Stimulated activated CD8-positive, alpha-beta memory T cell treated with anti-CD3 and anti-CD28 coated beads, Interleukin-7, amount 100 ng/mL, for 48 hours (primary cell): ENCODE data around the gene NKD1.

Experiments used
- DNase-seq, 2 donors: peaks; one replicate each; pipeline ENCODE4 v3.0.0-alpha.2; 2020; ENCODE audit warnings: low read depth in 1 of 2; ENCODE audit errors: extremely low read depth in 1 of 2

The NKD1 gene

DNA sequence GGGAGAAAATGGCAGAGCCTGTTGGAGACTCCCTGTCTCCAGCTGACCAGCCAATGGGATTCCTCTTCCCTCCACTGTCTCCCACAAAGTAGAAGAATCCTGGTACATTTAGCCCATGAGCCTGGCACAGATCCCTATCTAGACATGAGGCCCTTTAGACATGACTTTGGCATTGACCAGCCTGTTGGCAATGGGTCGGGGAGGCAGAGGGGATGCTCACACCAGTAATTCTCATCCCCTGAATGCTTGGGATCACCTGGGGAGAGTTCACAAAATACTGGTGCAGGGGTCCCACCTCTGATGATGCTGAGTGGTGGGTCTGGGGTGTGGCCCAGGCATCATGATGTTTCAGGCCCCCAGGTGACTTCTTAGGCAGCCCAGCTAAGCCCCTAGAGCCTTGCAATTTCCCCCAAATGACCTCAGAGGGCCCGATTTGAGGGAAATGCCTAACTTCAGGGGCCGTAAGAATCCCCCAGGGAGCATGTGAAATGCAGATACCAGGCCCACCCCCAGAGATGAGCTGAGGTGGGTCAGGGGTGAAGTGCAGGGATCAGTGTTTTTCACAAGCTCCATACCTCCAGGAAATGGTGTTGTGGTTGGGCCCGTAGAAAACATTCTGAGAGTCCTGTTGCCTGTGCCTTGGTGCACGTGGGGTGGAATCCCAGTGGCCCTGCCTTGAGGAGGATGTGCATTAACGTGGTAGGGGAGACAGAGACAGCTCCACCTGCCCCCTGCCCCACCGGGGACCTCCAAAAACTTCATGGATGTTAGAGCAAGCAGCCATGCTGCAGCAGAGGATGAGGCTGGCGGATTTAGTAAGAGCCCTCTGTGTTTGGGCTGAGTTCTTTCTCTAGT is 90.8 kb downstream of the NKD1 start:
- no peak for DNase-seq

DNA sequence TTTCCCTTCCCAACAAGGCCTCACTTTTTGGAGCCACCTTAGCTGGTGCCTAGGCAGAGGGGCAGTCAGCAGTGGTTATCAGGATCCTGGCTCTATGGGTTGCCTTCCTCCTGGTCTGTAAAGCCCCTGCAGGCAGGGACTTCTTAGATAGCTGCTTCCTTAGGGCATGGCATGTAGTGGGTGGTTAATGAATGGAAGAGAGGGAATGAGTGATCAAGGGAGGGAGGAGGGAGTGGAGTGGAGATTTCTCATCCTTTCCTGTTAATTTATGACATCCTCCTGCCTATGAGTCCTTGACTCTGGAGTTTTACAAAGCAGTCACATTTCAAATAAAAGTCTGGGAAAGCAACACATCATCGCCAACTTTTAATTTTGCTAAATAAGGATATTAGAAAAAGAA is 92.2 kb downstream of the NKD1 start:
- DNase-seq, result no peak

DNA sequence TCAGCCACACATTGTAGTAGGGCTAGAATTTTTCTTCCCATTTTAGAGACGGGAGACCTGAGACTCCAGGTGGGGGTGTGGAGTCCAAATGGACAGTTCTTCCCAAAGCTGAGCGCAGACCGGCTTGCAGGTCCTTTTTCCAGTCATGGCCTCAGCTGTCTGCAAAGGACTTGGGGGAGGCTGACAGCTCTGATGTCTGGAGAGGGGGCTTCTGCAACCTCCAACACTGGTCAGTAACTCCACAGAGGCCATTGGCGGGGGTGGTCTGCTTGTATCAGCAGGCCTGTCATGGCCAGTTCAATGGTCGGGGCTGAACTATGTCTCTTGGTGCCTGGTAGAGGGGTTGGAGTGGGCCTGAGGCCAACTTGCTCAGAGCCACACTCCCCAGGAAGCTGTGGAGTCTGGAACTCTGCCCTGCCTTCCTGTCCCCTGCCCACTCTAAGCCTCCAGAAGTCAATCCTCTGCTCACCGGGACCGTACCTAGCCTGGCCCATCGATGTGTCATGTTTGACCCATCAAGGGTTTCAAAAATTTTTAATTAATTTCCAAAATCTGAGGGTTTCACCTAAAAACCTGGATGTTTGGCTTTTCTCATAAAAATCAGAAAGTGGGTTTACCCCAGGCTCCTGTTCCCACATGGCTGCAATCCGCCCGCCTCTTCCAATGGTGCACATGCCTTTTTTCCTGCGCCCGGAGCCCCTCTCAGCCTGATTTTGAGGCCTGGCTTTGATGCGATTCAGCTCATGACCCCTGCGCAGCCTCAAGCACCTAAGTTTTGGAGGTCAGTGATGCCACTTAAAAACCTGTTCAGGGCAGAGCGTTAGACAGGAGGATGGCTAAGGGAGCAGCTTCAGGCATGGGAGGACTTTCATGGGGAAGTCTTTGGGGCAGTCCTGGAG is 93.0 kb downstream of the NKD1 start:
- no peak for DNase-seq

DNA sequence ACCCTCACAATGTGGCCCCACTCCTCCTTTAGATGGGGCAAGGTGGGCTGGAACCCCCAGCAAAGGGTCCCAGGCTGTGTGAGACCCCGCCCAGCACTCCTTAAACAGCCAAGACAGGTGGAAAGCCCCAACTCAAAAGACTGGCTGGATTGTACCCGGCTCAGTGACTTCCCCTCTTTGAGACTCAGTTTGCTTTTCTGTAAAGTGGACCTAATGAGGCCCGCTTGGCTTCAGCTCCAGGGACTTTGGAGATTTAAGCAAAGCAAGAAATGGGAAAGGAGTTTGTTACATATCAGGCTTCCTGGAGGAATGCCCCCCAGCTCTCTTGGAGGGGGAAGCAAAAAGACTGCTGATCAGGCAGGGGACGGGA is 93.6 kb downstream of the NKD1 start:
- no peak for DNase-seq

DNA sequence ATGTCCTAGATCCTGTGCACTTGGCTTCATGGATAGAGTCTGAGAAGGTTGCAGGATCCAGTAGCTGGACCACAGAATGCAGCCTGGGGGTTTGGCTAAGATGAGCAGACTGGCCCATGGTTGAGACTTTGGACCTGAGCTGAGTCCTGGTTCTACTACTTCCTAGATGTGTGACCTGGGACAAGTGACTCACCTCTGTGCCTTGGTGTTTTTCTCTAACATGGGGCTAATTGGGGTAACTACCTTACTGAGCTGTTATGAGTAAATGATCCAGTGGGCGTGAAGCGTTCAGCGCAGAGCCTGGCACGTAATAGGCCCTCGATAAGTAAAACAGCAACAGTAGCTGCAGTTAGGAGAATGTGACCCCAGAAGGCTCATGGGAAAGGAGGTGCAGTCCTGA is 94.2 kb downstream of the NKD1 start:
- no peak for DNase-seq

DNA sequence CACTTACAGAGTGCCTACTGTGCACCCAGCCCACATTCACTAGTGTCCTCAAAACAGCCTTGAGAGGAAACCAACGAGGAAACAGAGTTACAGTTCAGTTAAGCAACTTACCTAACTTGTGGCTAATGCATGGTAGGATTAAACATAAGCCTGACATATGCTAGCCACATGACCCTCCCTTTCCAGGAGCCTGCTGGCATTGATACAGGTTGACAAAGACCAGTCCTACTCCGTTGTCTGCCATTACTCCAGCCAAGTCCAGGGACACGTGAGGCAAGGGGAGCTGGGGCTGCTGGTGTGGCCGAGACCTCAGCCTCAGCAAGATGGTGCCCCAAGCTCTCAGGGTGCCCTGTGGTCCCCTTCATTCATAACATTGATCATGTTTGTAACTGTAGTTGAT is 95.0 kb downstream of the NKD1 start:
- DNase-seq, result no peak

DNA sequence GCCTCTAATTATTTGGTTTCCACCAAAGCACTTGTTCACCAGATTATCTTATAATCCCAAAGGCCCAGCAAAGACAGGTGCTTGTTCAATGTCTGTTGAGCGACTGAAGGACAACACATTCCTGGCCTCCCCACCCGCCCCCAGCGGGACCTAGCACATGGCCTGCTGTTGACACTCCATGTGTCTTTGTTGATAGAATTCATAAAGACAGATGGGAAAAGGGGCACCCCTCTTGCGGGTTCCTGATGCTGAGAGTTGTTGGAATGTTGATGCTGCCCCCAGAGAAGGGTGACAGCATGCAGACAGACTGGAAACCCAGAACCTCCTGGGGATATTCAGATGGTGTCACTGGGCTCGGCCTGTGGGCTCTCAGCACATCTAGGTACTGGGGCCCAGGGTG is 96.0 kb downstream of the NKD1 start:
- no peak for DNase-seq

DNA sequence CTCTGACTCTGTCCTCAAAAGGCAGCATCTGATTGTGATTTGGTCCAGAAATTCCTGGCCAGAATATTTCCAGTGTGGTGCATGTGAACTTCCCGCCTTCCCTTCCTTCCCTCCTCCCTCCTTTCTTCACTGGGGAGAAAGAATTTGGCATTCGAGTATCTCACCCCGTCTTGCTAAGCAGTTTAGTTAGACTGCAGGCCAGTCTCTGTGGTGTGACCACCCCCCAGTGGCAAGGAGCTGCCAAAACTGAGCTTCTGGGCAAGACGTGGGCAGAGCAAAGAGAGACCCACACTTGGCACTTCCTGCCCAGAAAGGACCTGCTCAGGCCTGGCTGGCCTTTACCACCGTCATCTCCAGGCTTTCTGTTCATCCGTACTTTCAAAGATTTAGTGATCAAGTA is 96.5 kb downstream of the NKD1 start:
- no peak for DNase-seq

DNA sequence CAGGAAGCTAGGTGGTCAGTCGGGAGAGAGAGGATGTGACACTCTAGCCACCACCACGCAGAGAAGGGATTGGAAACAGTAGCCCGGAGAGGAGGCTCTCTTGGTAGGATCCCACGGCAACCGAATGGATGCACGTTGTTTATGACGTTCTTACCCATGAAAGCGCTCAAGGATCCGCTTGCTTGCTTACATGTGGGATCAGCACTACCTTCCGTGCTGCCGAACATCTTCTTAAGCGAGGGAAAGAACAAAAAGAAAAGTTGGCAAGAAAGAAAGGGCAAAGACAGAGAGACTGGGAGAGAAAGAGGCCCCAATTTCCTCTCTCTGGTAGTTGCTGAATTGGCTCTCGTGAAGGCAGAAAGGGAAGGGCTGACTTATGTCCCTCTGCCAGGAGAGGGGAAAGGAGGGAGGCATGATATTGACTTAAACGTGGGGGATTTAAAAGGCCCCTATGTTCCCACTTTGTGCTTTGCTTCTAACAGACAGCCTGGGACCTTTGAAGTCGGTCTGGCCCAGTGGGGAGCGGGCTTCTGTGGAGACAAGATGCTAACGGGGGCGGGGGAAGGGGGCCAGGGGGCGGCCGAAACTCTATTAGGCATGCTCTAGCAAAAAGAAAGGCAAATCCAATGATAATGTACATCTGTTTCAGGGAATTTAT is 97.5 kb downstream of the NKD1 start:
- DNase-seq, result no peak

DNA sequence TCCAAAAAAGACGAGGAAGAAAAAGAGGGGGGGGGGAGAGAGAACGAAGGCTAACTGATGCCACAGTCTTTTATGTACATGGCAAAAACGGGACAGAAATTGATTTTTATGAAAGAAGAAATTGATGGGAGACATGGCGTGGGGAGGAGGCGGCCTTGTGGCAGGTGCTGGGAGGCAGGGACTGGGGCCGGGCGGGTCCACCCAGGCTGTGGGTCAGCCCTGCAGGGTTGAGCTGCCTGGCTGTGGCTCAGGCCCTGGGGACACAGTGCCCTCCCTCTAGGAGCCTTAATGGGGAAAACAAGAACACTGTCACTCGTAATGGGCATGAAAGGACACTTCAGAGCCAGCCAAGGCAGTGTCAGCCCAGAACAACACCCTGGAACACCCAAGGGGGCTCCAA is 98.1 kb downstream of the NKD1 start:
- DNase-seq, result no peak

DNA sequence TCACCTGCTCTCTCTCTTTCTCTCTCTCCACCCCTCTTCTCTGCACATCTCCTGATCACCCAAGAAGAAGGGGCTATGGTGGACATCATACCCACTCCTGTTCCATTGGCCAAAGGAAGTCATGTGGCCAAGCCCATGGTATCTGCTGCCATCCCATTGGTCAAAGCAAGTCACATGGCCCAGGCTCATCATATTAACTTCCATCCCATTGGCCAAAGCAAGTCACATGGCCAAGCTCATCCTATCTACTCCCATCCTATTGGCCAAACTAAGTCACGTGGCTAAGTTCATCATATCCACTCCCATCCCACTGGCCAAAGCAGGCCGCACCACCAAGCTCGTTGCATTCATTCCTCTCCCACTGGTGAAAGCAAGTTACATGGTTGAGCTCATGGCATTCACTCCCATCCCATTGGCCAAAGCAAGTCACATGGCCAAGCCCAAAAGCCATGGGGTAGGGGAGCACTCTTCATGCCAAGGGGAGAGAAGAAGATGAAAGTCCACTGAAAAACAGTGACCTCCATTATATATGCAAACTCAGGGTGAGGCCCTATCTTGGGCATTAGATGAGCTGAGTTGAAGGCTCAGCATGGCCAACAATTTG is 103.7 kb downstream of the NKD1 start:
- DNase-seq, result no peak

DNA sequence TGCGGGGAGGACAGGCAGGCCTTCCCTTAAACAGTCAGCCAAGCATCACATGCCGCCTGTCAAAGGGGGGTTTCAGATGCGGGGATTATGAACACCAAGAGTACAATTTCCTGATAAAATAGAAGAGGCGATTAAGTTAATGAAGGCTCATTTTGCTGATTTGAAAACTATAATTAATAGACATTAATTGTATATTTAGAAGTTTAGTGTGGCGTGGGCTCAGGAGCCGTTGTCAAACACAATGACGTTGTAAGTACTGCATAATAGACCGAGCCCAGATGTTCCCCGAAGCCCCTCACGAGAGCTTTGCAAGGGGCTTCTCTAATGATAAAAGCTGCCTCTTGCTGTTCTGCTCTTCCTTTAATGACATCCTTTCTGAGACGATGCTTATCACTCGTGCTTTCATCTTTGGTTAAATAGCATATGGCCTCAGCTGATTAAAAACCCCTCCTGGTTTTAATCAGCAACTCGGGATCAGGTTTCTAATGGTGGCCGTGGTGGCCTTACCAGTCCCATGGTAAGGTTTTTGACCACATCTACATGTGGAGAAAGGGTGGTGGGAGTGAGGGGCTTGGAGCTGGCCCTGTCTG is 104.7 kb downstream of the NKD1 start:
- no peak for DNase-seq

DNA sequence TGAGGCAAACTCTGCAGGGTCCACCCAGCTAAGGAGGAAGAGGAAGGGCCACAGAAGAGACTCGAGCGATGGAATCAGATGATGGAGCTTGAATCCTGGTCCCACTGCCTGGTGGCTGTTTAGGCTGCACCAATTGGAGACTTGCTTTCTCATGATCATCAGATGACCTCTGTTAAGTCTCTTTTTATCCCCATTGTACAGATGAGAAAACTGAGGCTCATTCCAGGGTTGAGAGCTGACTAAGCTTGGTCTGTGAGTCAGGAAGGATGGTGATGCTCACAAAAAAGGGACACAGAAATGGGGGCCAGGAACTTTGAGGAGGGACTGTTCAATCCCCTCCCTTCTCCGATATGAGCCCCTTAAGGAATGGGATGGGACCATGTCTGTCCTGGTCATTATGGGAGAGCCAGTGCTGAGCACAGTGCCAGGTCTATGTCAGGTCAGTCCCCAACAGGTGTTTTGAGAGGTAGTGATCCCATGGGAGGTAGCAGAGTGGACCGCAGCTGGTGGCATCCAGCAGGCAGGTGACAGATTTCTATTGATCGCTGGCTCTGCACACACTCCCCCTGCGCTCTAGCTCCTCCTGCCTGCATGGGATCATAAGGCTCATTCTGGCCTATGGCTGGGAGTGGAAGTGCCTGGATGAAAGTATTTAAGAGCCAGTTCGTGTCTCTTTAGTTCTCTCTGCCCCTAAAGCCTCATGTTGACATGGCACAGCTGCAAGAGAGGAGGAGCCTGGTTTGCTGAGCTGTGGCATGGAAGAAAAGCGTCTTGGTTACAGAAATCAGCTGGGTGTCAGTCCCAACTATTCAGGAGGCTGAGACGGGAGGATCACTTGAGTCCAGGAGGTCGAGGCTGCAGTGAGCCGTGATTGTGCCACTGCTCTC is 105.7 kb downstream of the NKD1 start:
- no peak for DNase-seq

DNA sequence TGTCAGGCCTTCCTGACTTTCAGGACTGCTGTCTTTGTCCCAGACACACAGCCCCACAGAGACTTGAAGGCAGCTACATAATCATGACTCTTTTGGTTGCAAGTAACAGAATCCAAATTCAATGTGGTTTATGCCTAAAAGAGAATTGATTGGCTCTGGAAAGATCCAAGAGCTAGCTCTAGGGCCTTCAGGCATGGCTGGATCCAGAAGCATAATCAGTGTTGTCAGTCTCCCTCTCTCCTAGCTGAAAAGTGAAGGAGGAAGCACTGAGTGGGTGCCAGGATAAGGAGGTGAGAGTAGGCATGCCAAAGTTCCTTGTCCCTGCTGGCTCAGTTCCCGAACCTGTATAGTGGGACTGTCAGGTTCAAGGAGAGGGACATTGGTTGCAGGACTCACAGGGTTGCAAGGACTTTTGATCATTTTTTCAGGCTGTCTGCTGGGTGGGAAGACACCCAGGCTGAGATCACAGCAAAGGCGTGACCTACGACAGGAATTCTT is 107.4 kb downstream of the NKD1 start:
- DNase-seq, result no peak

DNA sequence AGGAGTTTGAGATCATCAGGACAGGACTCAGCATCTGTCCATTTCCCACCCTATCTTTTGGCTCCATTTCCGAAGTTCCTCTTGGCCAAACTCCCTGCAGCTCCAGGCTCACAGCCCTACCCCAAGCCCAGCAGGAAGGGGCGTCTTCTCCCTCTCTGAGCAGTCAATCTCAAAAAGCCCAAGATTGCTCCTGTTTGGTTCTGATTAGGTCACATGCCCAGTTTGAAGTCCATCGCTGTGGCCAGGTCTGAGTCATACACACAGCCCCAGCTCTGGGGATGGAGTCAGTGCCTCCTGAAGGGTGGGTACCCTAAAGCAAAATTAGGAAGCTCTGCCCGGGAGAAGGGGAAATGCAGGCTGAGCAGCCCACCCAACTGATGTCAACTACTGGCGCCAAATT is 109.0 kb downstream of the NKD1 start:
- no peak for DNase-seq

DNA sequence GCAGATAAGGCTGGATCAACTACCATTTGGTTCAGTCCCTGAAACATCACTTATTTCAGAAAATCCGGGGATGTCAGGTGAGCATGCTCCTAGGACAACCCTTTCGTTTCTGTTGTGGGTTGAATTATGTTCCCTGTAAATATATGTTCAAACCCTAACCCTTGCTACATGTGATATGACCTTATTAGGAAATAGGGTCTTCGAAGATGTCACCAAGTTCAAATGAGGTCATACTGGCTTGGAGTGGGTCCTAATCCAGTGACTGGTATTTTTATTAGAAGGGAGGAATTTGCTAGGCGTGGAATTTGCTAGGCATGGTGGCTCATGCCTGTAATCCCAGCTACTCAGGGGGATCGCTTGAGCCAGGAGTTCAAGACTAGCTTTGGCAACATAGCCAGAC is 111.6 kb downstream of the NKD1 start:
- no peak for DNase-seq

DNA sequence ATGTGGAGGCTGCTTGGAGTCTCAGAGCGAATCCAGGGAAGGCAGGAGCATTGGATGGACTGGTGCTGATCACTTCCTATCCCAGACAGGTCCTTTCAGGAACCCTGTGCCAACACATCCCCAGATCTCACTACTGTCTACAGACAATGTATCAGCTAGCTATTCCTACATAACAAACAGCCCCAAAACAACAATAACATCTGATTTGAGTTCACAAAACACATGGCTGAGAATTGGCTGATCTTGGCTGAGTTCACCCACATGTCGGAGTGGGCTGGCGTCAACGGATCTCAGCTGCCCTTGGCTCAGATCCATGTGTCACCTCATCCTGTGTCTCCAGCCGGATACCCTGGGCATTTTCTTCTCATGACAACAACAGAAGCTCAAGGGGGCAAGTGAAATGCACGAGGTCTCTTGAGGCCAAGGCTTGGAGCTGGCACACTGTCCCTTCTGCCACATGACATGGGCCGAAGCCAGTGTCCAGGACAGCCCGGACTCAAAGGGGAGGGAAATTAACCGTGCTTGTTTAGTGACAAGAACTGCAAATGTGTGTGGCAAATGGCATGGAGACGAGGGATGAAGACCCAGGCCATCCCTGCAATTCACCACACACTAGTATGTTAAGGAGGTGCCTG is 114.2 kb downstream of the NKD1 start:
- DNase-seq, result no peak

DNA sequence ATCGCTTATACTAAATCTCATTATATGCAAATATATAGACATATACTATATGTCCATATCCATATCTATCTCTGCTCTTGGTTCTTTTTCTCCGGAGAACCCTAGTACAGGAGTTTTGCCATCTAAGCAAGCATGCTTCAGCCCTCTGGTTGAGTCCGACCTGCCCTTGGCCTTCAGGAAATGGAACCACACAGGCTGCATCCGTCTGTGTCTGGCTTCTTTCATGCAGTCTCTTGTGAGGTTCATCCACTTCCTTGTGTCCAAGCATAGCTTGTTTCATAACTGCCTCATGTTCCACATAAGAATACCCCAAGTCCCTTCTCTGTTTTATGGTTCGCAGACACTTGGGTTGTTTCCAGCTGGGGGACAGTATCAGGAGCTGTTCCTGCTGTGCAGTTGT is 116.1 kb downstream of the NKD1 start:
- DNase-seq, result no peak
